Measurements from ENCODE around the gene OPRL1.

Gene OPRL1

GRCh38 chr20:64149141-64149540, 69.3 kb downstream of the OPRL1 start:
- in situ Hi-C loops (cut with HindIII; ENCODE audit: low pct_unique_long_range_greater_than_20kb, low sequenced_read_pairs) = no loop called here
- no peak for TF ChIP-seq JUND (IDR thresholded peaks at IDR 0.05; ENCODE audit: low read depth)
- no peak for DNase-seq (ENCODE audit: low read depth in 1 of 2, low spot score in 1 of 2)

DNA sequence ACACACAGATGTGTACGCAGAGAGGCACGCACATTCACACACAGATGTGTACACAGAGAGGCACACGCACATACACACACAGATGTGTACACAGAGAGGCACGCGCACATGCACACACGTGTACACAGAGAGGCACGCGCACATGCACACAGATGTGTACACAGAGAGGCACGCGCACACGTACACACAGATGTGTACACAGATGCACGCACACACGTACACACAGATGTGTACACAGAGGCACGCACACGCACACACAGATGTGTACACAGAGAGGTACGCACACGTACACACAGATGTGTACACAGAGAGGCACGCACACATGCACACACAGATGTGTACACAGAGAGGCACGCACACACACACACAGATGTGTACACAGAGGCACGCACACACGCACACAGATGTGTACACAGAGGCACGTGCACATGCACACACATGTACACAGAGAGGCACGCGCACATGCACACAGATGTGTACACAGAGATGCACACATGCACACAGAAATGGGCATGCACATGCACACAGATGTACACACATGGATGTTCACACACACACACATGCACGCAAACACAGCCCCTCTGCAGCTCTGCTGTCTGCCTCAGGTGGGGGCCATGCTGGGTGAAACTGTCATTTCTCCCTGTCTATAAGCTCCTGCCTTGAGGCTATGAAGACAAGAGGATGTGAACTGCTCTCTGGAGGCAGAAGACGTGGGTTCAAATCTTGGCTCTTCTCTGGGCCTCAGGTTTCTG, 70.1 kb downstream of the OPRL1 start:
- in situ Hi-C loops (cut with HindIII; ENCODE audit: low pct_unique_long_range_greater_than_20kb, low sequenced_read_pairs) = no loop called here
- no peak for DNase-seq (ENCODE audit: low read depth in 1 of 2, low spot score in 1 of 2)
- no peak for TF ChIP-seq JUND (IDR thresholded peaks at IDR 0.05; ENCODE audit: low read depth)

Data from T47D (cell line).